NCI-H146 treated with DMSO at 0.1 percent for 48 hours (cell line): ENCODE results near the gene HAGH.

Source experiments
- DNase-seq: peaks from one replicate; lab custom pipeline; 2025; ENCODE audit not compliant: unreplicated experiment; lab: John Stamatoyannopoulos, UW

HAGH gene

GRCh38 chr16:1832838-1833454 is 6.3 kb upstream of the HAGH start:
- peak; percentile 87 for DNase-seq

- no peak for DNase-seq
These were observed 4.8 kb upstream of the HAGH start for GRCh38 chr16:1831186-1832075.

DNA sequence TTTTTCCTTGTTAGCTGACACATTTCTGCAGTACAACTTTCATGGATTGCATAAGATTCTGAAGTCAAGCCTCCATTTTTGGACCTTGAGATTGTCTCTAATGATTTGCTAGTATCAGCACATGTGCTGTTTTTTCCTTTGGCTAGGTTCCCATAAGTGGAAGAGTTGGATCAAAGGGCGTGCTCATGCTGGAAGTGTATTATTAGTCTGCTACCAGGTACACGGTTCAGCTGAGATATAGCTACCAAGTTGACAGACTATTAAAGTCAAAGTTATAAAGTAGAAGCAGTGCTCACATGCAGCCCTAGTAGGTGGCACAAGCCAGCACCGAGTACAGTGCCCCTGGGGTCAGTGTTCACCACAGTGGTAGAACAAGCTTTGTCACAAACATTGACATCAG is 3.6 kb upstream of the HAGH start:
- no peak for DNase-seq

- DNase-seq: no peak
These were observed 2.2 kb upstream of the HAGH start for GRCh38 chr16:1828645-1829410.

DNA sequence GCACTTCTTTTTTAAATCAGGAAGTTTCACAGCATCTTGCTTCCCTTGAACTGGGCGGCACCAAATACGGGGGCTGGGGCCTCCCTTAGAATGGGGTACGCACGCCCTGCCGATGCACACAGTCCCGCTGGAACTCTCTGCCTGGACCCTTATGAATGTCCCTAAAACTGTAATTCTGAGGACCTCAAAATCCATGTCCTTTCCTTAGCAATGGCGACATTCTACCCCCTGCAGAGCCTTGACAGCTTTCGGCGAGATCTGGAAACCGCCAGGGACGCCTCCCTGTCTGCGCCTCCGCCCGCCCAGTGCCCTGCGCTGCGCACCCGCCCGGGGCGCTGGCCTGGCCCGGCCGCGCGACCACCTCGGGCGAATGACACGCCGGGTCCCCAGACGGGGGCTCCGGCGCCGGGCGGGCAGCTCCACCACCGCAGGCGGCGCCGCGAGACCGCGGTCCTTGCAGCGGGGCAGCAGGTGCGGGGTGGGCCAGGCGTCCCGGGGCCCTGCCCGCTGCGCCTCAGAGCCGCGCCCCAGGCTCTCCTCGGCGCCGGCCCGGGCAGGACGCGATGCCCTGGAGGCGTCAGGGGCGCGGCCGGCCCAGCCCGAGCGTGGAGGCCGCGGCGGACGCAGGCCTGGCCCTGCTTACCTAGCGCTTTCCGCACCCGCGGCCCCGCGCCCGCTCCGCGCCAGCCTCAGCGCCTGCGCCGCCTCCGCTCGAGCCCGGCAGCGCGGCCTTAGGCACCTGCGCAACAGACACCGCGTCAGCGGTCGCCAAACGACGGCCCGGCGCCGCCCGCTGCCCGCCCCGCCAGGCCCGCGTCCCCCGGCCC is 548 bp downstream of the HAGH start:
- DNase-seq: no peak

- no peak for DNase-seq
These were observed 1.2 kb downstream of the HAGH start for GRCh38 chr16:1825381-1825863.

DNA sequence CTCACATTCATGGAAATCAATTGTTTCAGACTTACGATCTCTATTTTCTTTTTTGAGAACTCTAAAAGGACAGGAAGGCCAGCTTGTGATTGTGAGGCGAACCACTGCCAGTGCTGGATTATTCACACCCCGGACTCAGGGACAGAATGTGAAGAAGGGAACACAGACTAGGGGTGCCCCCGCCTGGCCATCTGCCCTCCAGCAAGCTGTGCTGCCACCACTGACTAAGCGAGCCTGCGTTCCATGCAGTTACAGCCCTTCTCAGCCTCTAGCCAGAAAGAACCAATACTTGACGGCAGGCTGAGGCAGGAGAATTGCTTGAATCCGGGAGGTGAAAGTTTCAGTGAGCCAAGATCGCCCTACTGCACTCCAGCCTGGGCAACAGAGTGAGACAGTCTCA is 2.8 kb downstream of the HAGH start:
- no peak for DNase-seq

GRCh38 chr16:1822801-1823200 is 3.8 kb downstream of the HAGH start:
- DNase-seq: no peak

DNA sequence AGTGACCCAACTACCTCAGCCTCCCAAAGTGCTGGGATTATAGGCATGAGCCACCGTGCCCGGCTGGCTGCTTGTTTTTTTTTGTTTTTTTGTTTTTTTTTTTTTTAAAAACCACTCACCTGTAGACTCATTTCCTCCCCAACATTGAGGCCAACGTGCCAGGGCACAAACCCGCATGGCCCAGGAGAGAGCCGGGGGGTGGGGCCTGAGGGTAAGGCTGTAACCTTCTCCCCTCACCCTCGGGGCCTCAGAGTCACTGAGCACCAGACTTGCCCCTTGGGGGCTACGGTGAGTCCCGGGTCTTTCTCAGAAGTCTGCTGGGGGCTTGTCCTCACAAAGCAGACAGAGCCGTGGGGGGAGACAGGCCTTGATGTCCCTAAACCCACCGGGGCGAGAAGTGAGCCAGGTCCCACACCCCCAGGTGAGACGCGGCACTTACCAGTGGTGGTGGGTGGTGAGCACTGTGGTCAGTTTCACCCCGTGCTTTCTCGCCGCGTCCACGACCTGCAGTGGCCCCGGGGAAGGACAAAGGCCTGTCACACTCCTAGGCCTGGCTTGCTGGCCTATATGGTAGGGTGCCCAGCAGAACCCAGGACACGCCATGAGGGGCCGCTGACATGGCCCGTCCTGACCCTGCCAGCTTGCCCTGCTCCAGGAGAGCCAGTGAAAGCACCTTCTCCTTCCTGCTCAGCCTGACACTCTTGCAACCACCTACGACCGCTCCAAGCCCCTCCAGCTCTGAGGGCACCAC is 4.6 kb downstream of the HAGH start:
- DNase-seq: no peak

- no peak for DNase-seq
These were observed 5.7 kb downstream of the HAGH start for GRCh38 chr16:1820946-1821290.

- DNase-seq: no peak
These were observed 6.3 kb downstream of the HAGH start for GRCh38 chr16:1820096-1820945.

GRCh38 chr16:1819611-1820010 is 7.0 kb downstream of the HAGH start:
- no peak for DNase-seq

GRCh38 chr16:1818873-1819525 is 7.6 kb downstream of the HAGH start:
- no peak for DNase-seq

- DNase-seq: no peak
These were observed 8.3 kb downstream of the HAGH start for GRCh38 chr16:1818204-1818872.

GRCh38 chr16:1817716-1818115 is 8.9 kb downstream of the HAGH start:
- DNase-seq: no peak

- no peak for DNase-seq
These were observed 9.4 kb downstream of the HAGH start for GRCh38 chr16:1817276-1817589.

DNA sequence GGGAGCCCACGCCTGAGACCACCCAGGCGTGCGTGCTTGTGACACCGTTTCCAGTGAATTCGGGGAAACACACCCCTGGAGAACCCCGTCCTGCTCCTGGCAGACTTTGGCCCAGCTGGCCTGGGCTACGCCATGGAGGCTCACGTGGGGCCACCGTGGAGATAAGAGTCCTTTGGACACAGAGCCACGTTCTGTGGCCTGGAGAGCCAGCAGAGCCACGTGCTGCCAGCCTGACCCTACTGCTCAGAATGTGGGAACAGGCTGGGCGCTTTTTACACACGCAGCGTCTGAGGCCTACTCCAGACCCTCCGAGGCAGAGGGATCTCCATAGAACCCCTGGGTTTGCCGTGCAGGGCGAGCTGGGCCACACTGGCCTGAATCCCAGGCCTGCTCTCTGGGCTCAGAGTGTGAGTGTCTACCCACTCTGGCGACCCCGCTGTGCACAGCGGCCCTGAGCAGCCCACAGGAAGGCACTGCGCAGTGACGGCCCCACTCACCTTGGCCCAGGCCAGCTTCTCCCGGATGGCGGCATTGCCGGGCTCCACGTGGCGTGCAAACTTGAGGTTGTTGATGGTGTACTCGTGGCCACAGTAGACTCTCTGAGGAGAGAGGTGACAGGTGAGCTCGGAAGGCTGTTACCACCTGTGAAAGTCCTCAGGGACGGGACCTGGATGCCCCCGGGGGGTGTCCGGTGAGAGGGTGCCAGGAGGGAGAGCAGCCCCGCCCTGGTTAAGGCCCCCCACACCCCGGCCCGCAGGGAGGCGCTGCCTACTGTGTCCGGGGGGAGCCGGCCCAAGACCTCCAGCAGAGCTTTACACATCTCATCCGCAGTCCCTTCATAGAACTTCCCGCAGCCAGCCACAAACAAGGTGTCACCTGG is 10.0 kb downstream of the HAGH start:
- no peak for DNase-seq
